Endothelial cell of umbilical vein (primary cell): ENCODE results near the gene SSC5D. TPM values are rescaled to one million over a fixed set of nuclear protein-coding genes. Genes with fewer than 3 reads are reported as not detected.

Source experiments
- BruUV-seq: library from RNA; stranded (reverse); fragments of 400-500 nt; replicated peaks from 2 replicates; lab custom pipeline; 2021; lab: Mats Ljungman, UMichigan
- CTCF ChIA-PET: fragments of 300-600, 350-600 bp; sonication (Branson Sonifier 250); formaldehyde crosslinking; loops from one replicate; lab custom pipeline; 2021; ENCODE audit warnings: antibody characterized with exemption, inconsistent platforms; lab: Charles Lee
- POLR2A ChIA-PET: fragments of 300-600, 350-600 bp; sonication (Branson Sonifier 250); formaldehyde crosslinking; loops from one replicate; lab custom pipeline; 2021; ENCODE audit warnings: antibody characterized with exemption, inconsistent platforms; lab: Charles Lee
- DNase-seq: peaks from one replicate; pipeline ENCODE4 v3.0.0-alpha.2; 2011; ENCODE audit warnings: low read depth, low spot score
- FAIRE-seq: peaks from 2 replicates; lab custom pipeline; 2011; peaks lifted over from hg19 to GRCh38; lab: Jason Lieb, UNC
- H2AFZ ChIP-seq: 2 replicates; pipeline ENCODE4 v1.6.0; 2012; ENCODE audit warnings: low read depth, low read length, control low read depth, inconsistent platforms
- H3K27ac ChIP-seq: 2 replicates; pipeline ENCODE4 v1.5.1; 2011; ENCODE audit warnings: low read depth, mild to moderate bottlenecking, control low read depth, low read length, moderate library complexity; ENCODE audit not compliant: insufficient read depth
- H3K27me3 ChIP-seq, 2 experiments: 2 replicates each; pipeline versions ENCODE4 v1.6.0 to v1.6.1; 2011; ENCODE audit warnings: low read length in 2 of 2, mixed read lengths in 1 of 2; ENCODE audit not compliant: control insufficient read depth in 2 of 2, insufficient read depth in 2 of 2
- H3K36me3 ChIP-seq, 2 experiments: 2 replicates in 1 of 2; 3 replicates in 1 of 2; pipeline ENCODE4 v1.5.1; 2011; ENCODE audit warnings: low read length in 2 of 2, mild to moderate bottlenecking in 1 of 2, moderate library complexity in 1 of 2; ENCODE audit not compliant: control insufficient read depth in 2 of 2, insufficient read depth in 2 of 2; ENCODE audit errors: extremely low read depth in 1 of 2
- H3K4me1 ChIP-seq: 3 replicates; pipeline ENCODE4 v1.5.1; 2011; ENCODE audit warnings: mild to moderate bottlenecking, low read length; ENCODE audit not compliant: control insufficient read depth, insufficient read depth; ENCODE audit errors: extremely low read depth
- H3K4me2 ChIP-seq: 2 replicates; pipeline ENCODE4 v1.6.1; 2011; ENCODE audit warnings: low read length, control low read depth, mixed read lengths; ENCODE audit not compliant: insufficient read depth
- H3K4me3 ChIP-seq, 3 experiments: fragments of 200-600 bp in 1 of 3; sonication (generic), shearing (Covaris generic) in 1 of 3; replicated peaks in 1 of 3; 2 replicates each; pipeline ENCODE4 v1.5.1; 2011 to 2016; ENCODE audit warnings: control low read depth in 3 of 3, low read length in 3 of 3, mild to moderate bottlenecking in 2 of 3, inconsistent platforms in 1 of 3, low read depth in 1 of 3, moderate library complexity in 1 of 3; ENCODE audit not compliant: insufficient read depth in 1 of 3
- H3K79me2 ChIP-seq: 2 replicates; pipeline ENCODE4 v1.6.0; 2012; ENCODE audit warnings: low read length, inconsistent platforms; ENCODE audit not compliant: control insufficient read depth, insufficient read depth
- H3K9ac ChIP-seq: replicated peaks from 2 replicates; pipeline ENCODE3; 2011; ENCODE audit warnings: low read length, control low read depth; ENCODE audit not compliant: insufficient read depth; ENCODE audit errors: extremely low read depth
- H3K9me1 ChIP-seq: replicated peaks from 3 replicates; pipeline ENCODE4 v1.6.0; 2011; ENCODE audit warnings: mild to moderate bottlenecking, low read length; ENCODE audit not compliant: control insufficient read depth, insufficient read depth; ENCODE audit errors: extremely low read depth
- H3K9me3 ChIP-seq: replicated peaks from 2 replicates; pipeline ENCODE4 v1.5.1; 2012; ENCODE audit warnings: low read length, inconsistent platforms; ENCODE audit not compliant: control insufficient read depth, insufficient read depth
- H4K20me1 ChIP-seq: replicated peaks from 2 replicates; pipeline ENCODE3; 2011; ENCODE audit warnings: mild to moderate bottlenecking, low read length; ENCODE audit not compliant: control insufficient read depth, insufficient read depth; ENCODE audit errors: extremely low read depth
- EZH2 ChIP-seq: IDR thresholded peaks from 2 replicates; pipeline ENCODE4 v1.6.1; 2012; ENCODE audit warnings: borderline replicate concordance, low read depth, mild to moderate bottlenecking, moderate library complexity, low read length, inconsistent platforms; ENCODE audit not compliant: severe bottlenecking
- FOS ChIP-seq: IDR thresholded peaks from 2 replicates; pipeline ENCODE4 v1.6.1; 2011; ENCODE audit warnings: mild to moderate bottlenecking, low read length, moderate library complexity, borderline replicate concordance; ENCODE audit not compliant: insufficient read depth
- GATA2 ChIP-seq: IDR thresholded peaks from 2 replicates; pipeline ENCODE4 v1.7.0; 2011; ENCODE audit warnings: low read depth, mild to moderate bottlenecking, moderate library complexity, mixed read lengths, low read length; ENCODE audit not compliant: insufficient read length, insufficient read depth
- JUN ChIP-seq: IDR thresholded peaks from 2 replicates; pipeline ENCODE4 v1.6.1; 2011; ENCODE audit warnings: borderline replicate concordance, low read depth; ENCODE audit not compliant: insufficient read length, insufficient read depth
- MAX ChIP-seq: IDR thresholded peaks from 2 replicates; pipeline ENCODE4 v1.6.1; 2011; ENCODE audit not compliant: insufficient read depth, insufficient read length
- MYC ChIP-seq: IDR thresholded peaks from one replicate; pipeline ENCODE4 v1.6.1; 2011; ENCODE audit warnings: mild to moderate bottlenecking, low read depth, low read length
- POLR2A ChIP-seq: IDR thresholded peaks from 2 replicates; pipeline ENCODE4 v1.6.1; 2012; ENCODE audit warnings: low read depth, mild to moderate bottlenecking, control low read depth, low read length
- POLR2AphosphoS5 ChIP-seq: IDR thresholded peaks from 2 replicates; pipeline ENCODE4 v1.6.1; 2012; ENCODE audit warnings: low read depth, mild to moderate bottlenecking, control low read depth, low read length, moderate library complexity; ENCODE audit not compliant: insufficient read depth
- dilution Hi-C: fragments of 300-500 bp; cut with MboI; formaldehyde crosslinking; loops from one replicate; pipeline ENCODE4 v1.15.0; 2019; ENCODE audit warnings: low sequenced_read_pairs; ENCODE audit not compliant: extremely low pct_ligation_motif_present
- intact Hi-C: fragments of 100-400 bp; cut with micrococcal nuclease; formaldehyde crosslinking; loops from one replicate; pipeline ENCODE4 v1.10.0; 2022
- polyA plus RNA-seq, 4 experiments: library from polyadenylated mRNA; depleted of rRNA in 3 of 4; stranded (reverse) in 3 of 4; unstranded in 1 of 4; fragments of >200 nt; gene quantifications; 2 replicates each; pipeline versions ENCODE4 v1.2.1 to v1.2.3, GENCODE V29; 2011 to 2012; ENCODE audit warnings: missing spikeins in 1 of 4
- total RNA-seq: library from RNA; stranded (reverse); gene quantifications from 2 replicates; pipeline ENCODE4 v1.2.3, GENCODE V29; 2021
- TF ChIP-seq, protein P1 (sequence below), 2 donors: IDR thresholded peaks; 1 replicate in 1 of 2; 2 replicates in 1 of 2; pipeline ENCODE4 v1.5.1; 2011; ENCODE audit warnings: low read length in 2 of 2, mild to moderate bottlenecking in 2 of 2, moderate library complexity in 2 of 2, control low read depth in 1 of 2, inconsistent platforms in 1 of 2, low read depth in 1 of 2; ENCODE audit not compliant: insufficient read depth in 1 of 2; ENCODE audit errors: extremely low read depth in 1 of 2

SSC5D gene
- total and polyA plus RNA-seq, 2 donors (not counting 3 experiments of a cell fraction or from before 2014, with no cell fraction given): 0.47 to 1.3 TPM

GRCh38 chr19:55477905-55478304 is 10.3 kb upstream of the SSC5D start:
- dilution Hi-C loops: no loop called here
- H3K27me3 ChIP-seq: no peaks in the 10 kb centered on the region
- H3K4me3 ChIP-seq: no peak overlapping the region
- no peaks in the 10 kb centered on the region for H3K9me3 ChIP-seq
- no peaks in the 10 kb centered on the region for H3K9me1 ChIP-seq
- H3K36me3 ChIP-seq: no peaks in the 10 kb centered on the region
- H2AFZ ChIP-seq: no peak overlapping the region
- H3K79me2 ChIP-seq: peaks cover 17% of the 10 kb centered on the region
- no peak for DNase-seq
- H3K27ac ChIP-seq: no peak overlapping the region
- H4K20me1 ChIP-seq: no peaks in the 10 kb centered on the region
- BruUV-seq: no TSS peak
- FAIRE-seq: no peak
- H3K4me1 ChIP-seq: peaks cover 10% of the 10 kb centered on the region
- H3K9ac ChIP-seq: no peak overlapping the region
- ChIA-PET POLR2A (no interaction called here), CTCF (interaction anchor here (0.8 to 6.1 kb wide), 3 partner anchors 9 to 26 kb away, joined by 4 to 62 read pairs (median 14); partner anchors contain the start of gene NAT14)
- intact Hi-C loops: no loop called here
- no peak for TF ChIP-seq JUN
- no peak for TF ChIP-seq MAX
- TF ChIP-seq GATA2: no peak
- TF ChIP-seq POLR2AphosphoS5: no peak
- no peak for TF ChIP-seq MYC
- TF ChIP-seq, protein P1, sequence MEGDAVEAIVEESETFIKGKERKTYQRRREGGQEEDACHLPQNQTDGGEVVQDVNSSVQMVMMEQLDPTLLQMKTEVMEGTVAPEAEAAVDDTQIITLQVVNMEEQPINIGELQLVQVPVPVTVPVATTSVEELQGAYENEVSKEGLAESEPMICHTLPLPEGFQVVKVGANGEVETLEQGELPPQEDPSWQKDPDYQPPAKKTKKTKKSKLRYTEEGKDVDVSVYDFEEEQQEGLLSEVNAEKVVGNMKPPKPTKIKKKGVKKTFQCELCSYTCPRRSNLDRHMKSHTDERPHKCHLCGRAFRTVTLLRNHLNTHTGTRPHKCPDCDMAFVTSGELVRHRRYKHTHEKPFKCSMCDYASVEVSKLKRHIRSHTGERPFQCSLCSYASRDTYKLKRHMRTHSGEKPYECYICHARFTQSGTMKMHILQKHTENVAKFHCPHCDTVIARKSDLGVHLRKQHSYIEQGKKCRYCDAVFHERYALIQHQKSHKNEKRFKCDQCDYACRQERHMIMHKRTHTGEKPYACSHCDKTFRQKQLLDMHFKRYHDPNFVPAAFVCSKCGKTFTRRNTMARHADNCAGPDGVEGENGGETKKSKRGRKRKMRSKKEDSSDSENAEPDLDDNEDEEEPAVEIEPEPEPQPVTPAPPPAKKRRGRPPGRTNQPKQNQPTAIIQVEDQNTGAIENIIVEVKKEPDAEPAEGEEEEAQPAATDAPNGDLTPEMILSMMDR (IDR thresholded peaks at IDR 0.05; ENCODE audit: extremely low read depth in 1 of 2, insufficient read depth in 1 of 2, low read depth in 1 of 2, low read length in 2 of 2): no peak
- no peak for TF ChIP-seq EZH2
- TF ChIP-seq FOS: no peak
- TF ChIP-seq POLR2A: no peak
- H3K4me2 ChIP-seq: peak overlapping the region; percentile 92
